Measurements from ENCODE around the gene MVD. TPM values are rescaled to one million over a fixed set of nuclear protein-coding genes. Genes with fewer than 3 reads are reported as not detected.
A peak's percentile ranks its signal among the peaks of the same experiment; 100 is the strongest.

MVD gene
- total and polyA plus RNA-seq, 2 of the 13 experiments (the other 11 are each of a cell fraction or from before 2014, with no cell fraction given), result 28.1 to 187 TPM

GRCh38 chr16:88618956-88619667, 43.8 kb downstream of the MVD start:
- peak overlapping the region; percentile 57 for H3K4me2 ChIP-seq (ENCODE audit: low read depth, low read length)
- peaks cover 8% of the 10 kb centered on the region; the same call in 1 of the 2 replicates for H4K20me1 ChIP-seq (ENCODE audit: insufficient read depth, low read length)
- H3K9me3 ChIP-seq (ENCODE audit: low read length), result no peaks in the 10 kb centered on the region
- peaks cover 27 to 50% of the 10 kb centered on the region in 2 experiments for H3K36me3 ChIP-seq (replicated peaks in 1 of 2; ENCODE audit: control insufficient read depth in 1 of 2, insufficient read depth in 2 of 2, low read length in 2 of 2)
- no TSS peak for BruUV-seq (replicated peaks)
- peaks cover 36% of the 10 kb centered on the region for H3K4me1 ChIP-seq (ENCODE audit: insufficient read depth, low read length)
- peak overlapping the region; percentile 65 for H3K27ac ChIP-seq (ENCODE audit: extremely low read length, insufficient read depth, low read length)
- H3K4me3 ChIP-seq (replicated peaks in 1 of 3; ENCODE audit: insufficient read depth in 1 of 3, low read depth in 2 of 3, low read length in 3 of 3), result no peak overlapping the region; a peak in 1 of 6 replicates
- POLR2A ChIA-PET, result interaction anchor here (1.4 to 2.7 kb wide), 4 partner anchors 22 to 49 kb away, joined by 4 to 17 read pairs (median 12); partner anchors contain the start of genes CYBA, MVD and ZC3H18
- H3K79me2 ChIP-seq (ENCODE audit: insufficient read depth, low read length), result peaks cover 15% of the 10 kb centered on the region
- 0 out of 2 replicates have a peak overlapping the region, but pooled peaks have one; percentile 6 for H3K9ac ChIP-seq (ENCODE audit: insufficient read depth, low read depth, low read length)
- in situ Hi-C loops (cut with HindIII; ENCODE audit: extremely low pct_ligation_motif_present, low pct_unique_long_range_greater_than_20kb), result no loop called here
- H3K27me3 ChIP-seq (ENCODE audit: control insufficient read depth in 1 of 2, insufficient read depth in 2 of 2, low read length in 2 of 2), result no peaks in the 10 kb centered on the region
- WGBS (ENCODE audit: low lambda C conversion rate), result 91% methylated on average over 18 of the region's 19 CpGs
- intact Hi-C loops (cut with micrococcal nuclease; ENCODE audit: unreplicated experiment), result loop anchor here (1.0 kb wide), 1 partner anchor 29 kb away; no protein-coding TSS in a partner anchor
- CTCF ChIA-PET (ENCODE audit: low intra/inter-chr PET ratio, low total read pairs), result no interaction called here
- no peak for DNase-seq (ENCODE audit: low spot score)
- FAIRE-seq, result no peak
- no peak for ATAC-seq
- no peak overlapping the region for H2AFZ ChIP-seq (ENCODE audit: low read length)
- no peak for TF ChIP-seq NBN (conservative IDR thresholded peaks at IDR 0.05)
- TF ChIP-seq MXD1 (CRISPR knock-in tag; IDR thresholded peaks at IDR 0.05), result 0 out of 2 replicates have a peak, but pooled peaks have one; percentile 4
- TF ChIP-seq ZNF550 (CRISPR knock-in tag; IDR thresholded peaks at IDR 0.05; ENCODE audit: borderline replicate concordance), result 0 out of 2 replicates have a peak, but pooled peaks have one; percentile 6
- TF ChIP-seq ZNF737 (CRISPR knock-in tag; IDR thresholded peaks at IDR 0.05; ENCODE audit: borderline replicate concordance), result 0 out of 2 replicates have a peak, but pooled peaks have one; percentile 40
- TF ChIP-seq ZNF883 (CRISPR knock-in tag; IDR thresholded peaks at IDR 0.05; ENCODE audit: not compliant biosample characterization), result peak; percentile 42
- TF ChIP-seq ZBTB46 (CRISPR knock-in tag; IDR thresholded peaks at IDR 0.05; ENCODE audit: borderline replicate concordance), result 0 out of 2 replicates have a peak, but pooled peaks have one; percentile 35
- TF ChIP-seq ZNF296 (CRISPR knock-in tag; conservative IDR thresholded peaks at IDR 0.05), result 0 out of 2 replicates have a peak, but pooled peaks have one; percentile 53
- peak; percentile 13; the same call in 1 of the 2 replicates for TF ChIP-seq ZNF710 (CRISPR knock-in tag; IDR thresholded peaks at IDR 0.05; ENCODE audit: borderline replicate concordance)
- 0 out of 2 replicates have a peak, but pooled peaks have one; percentile 16 for TF ChIP-seq KLF11 (CRISPR knock-in tag; IDR thresholded peaks at IDR 0.05)
- 0 out of 2 replicates have a peak, but pooled peaks have one; percentile 6 for TF ChIP-seq HES4 (CRISPR knock-in tag; IDR thresholded peaks at IDR 0.05; ENCODE audit: borderline replicate concordance)
- no peak for TF ChIP-seq TBL1XR1 (IDR thresholded peaks at IDR 0.05; ENCODE audit: borderline replicate concordance, low read length, partially characterized antibody)
- TF ChIP-seq ZNF33B (CRISPR knock-in tag; IDR thresholded peaks at IDR 0.05), result peak; percentile 31; the same call in 1 of the 2 replicates
- TF ChIP-seq KMT2A (CRISPR knock-in tag; IDR thresholded peaks at IDR 0.05), result 0 out of 2 replicates have a peak, but pooled peaks have one; percentile 8
- TF ChIP-seq ZC3H13 (CRISPR knock-in tag; IDR thresholded peaks at IDR 0.05), result 0 out of 2 replicates have a peak, but pooled peaks have one; percentile 38

Data from HepG2 (cell line).